Thymus (tissue), 11 donors: Measurements from ENCODE around the gene SEMA3F. TPM values are rescaled to one million over a fixed set of nuclear protein-coding genes. Genes with fewer than 3 reads are reported as not detected.

ENCODE experiments used
- DNase-seq, 9 donors: peaks; one replicate each; pipeline ENCODE4 v3.0.0-alpha.2; 2013; ENCODE audit warnings: low spot score in 9 of 9, low read depth in 6 of 9, missing footprints in 1 of 9
- H3K27ac ChIP-seq, 2 donors: one replicate each; pipeline ENCODE4 v1.5.1; 2013; ENCODE audit warnings: control low read depth in 1 of 2, low read depth in 1 of 2, low read length in 1 of 2, mild to moderate bottlenecking in 1 of 2, moderate library complexity in 1 of 2
- H3K27me3 ChIP-seq, 2 donors: one replicate each; pipeline ENCODE4 v1.5.1; 2013; ENCODE audit warnings: low read length in 1 of 2; ENCODE audit not compliant: control insufficient read depth in 2 of 2, insufficient read depth in 1 of 2
- H3K36me3 ChIP-seq, 2 donors: one replicate each; pipeline ENCODE4 v1.5.1; 2013; ENCODE audit warnings: low read length in 1 of 2, mild to moderate bottlenecking in 1 of 2, moderate library complexity in 1 of 2; ENCODE audit not compliant: control insufficient read depth in 2 of 2, insufficient read depth in 2 of 2
- H3K4me1 ChIP-seq, 2 donors: one replicate each; pipeline ENCODE4 v1.5.1; 2013; ENCODE audit warnings: low read length in 2 of 2; ENCODE audit not compliant: control insufficient read depth in 2 of 2, insufficient read depth in 2 of 2
- H3K4me3 ChIP-seq, 2 donors: one replicate each; pipeline ENCODE4 v1.5.1; 2013; ENCODE audit warnings: low read length in 2 of 2, control low read depth in 1 of 2, mild to moderate bottlenecking in 1 of 2
- H3K9me3 ChIP-seq, 2 donors: one replicate each; pipeline ENCODE4 v1.5.1; 2013; ENCODE audit warnings: low read length in 1 of 2, mild to moderate bottlenecking in 1 of 2; ENCODE audit not compliant: control insufficient read depth in 2 of 2, insufficient read depth in 1 of 2
- WGBS: extraction: QIAGEN DNeasy Blood & Tissue Kit; methylation state at CpG from one replicate; pipeline ENCODE4 v1.1.7; 2013; 5-methylcytosine and 5-hydroxymethylcytosine counted together
- polyA plus RNA-seq: library from polyadenylated mRNA; stranded (reverse); fragments of 200-250 nt; gene quantifications from one replicate; pipeline ENCODE4 v1.2.3, GENCODE V29; 2013
- total RNA-seq: library from RNA; stranded (reverse); fragments of 120-200 nt; gene quantifications from one replicate; pipeline ENCODE4 v1.2.4, GENCODE V29; 2013
- donor health status: healthy.

SEMA3F gene
- total and polyA plus RNA-seq, 2 donors = 4.4 to 19.7 TPM

DNA sequence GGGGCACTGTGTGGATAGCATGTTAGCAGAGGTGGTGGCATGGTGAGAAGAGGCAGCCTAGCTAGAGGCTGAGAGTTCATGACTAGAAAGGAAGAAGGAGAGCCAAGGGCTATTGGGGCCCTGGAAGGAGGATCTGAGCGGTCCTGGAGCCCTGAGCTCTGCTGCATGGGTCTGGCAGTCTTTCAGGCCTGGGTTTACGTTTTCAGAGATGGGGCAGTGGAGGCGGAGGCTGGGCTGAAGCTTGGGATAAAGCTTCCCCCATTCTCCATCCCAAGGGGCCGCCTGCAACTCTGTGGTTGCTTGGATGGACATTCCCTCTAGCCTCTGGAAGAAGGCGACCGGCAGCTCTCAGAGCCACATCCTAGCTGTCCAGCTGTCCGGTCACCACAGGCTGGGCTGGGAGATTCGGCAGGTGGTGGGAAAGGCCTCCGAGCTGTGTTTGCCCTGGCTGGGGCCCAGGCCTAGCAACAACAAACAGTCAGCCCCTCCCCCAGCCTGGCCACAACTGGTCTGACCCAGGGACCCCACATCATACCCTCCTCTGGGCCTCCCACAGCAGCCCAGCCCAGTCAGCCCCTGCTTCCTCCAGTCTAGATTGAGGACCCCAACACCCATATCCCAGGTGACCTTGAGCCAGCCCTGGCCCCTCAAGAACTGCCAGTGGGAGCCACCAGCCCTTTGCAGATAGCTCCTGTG, 48.1 kb downstream of the SEMA3F start:
- Histone ChIP-seq H3K4me1 (peaks cover 8 to 16% of the 10 kb centered on the region in 2 donors), H3K4me3 (no peak overlapping the region), H3K9me3 (peaks cover 2 to 11% of the 10 kb centered on the region in 2 donors), H3K27ac (no peak overlapping the region), H3K27me3 (peaks cover 44 to 71% of the 10 kb centered on the region in 2 donors), H3K36me3 (no peaks in the 10 kb centered on the region)
- WGBS = 95% methylated on average over 9 of the region's 9 CpGs
- no peak for DNase-seq

DNA sequence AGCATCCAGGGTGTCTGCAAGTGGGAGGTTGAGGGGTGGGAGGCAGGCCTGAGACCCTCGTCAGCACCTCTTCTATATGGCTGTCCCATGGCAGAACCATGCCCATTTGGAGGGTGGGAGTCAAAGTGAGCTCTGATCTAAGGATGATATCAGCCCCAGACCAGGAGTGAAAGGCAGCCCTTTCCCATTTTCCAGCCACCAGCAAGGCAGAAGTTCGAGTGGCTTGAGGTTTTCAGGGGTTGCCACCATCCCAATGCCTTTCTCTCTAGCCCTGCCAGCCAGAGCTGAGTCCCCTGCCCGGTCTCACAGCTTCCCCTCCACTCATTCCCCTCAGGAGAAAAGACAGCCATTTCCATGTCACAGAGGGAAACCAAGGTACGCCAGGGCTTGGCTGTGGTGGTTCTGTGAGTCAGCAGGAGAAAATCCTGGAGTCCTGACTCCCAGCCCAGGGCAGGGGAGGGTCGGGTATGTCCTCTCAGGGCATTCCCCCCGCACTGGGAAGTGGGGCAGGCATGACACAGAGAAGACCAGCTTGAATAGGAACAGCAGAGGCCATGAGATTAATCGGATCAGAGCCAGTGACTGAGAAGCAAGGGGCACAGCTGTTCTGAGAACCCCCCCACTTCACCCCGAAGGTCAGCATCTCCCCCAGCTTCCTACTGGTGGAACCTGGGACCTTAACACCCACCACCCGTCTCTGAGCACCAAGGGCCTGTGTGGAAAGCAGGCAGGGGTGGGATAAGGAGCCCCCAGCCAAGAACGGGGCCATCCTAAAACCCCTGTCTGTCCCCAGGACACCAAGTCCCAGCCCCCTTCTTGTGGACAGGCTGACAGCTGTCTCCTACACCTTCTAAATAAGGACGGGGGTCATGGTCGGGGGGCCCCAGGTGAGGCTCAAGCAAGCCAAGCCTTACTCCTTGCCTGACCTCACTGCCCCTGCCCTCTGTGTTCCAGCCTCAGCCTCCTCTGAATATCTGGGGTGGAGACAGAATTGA, 49.0 kb downstream of the SEMA3F start:
- Histone ChIP-seq H3K27me3 (peaks cover 44 to 74% of the 10 kb centered on the region in 2 donors), H3K36me3 (no peaks in the 10 kb centered on the region), H3K9me3 (peaks cover 2 to 11% of the 10 kb centered on the region in 2 donors), H3K27ac (no peak overlapping the region), H3K4me3 (no peak overlapping the region), H3K4me1 (peaks cover 8 to 16% of the 10 kb centered on the region in 2 donors)
- WGBS = 80% methylated on average over 12 of the region's 12 CpGs
- DNase-seq = no peak

GRCh38 chr3:50204804-50205412, 49.8 kb downstream of the SEMA3F start, which contains the start of gene SLC38A3:
Gene SLC38A3 (plus strand): TSS chr3:50205271. CDS start chr3:50214200, 8,929 bp downstream.
- WGBS = 5% methylated on average over 41 of the region's 41 CpGs
- H3K27ac ChIP-seq = no peak within 1 kb of the TSS
- DNase-seq = peak in 1 of 9 donors; percentile 41
- H3K9me3 ChIP-seq = peaks cover 2 to 11% of the 10 kb centered on the region in 2 donors
- peak within 1 kb of the TSS in 1 of 2 donors; percentile 35 for H3K4me3 ChIP-seq
- H3K27me3 ChIP-seq = peaks cover 44 to 76% of the 10 kb centered on the region in 2 donors
- H3K4me1 ChIP-seq = peaks cover 8 to 16% of the 10 kb centered on the region in 2 donors
- no peaks in the 10 kb centered on the region for H3K36me3 ChIP-seq

- Histone ChIP-seq H3K36me3 (no peaks in the 10 kb centered on the region), H3K4me1 (peaks cover 8 to 16% of the 10 kb centered on the region in 2 donors), H3K4me3 (peak overlapping the region in 1 of 2 donors; percentile 35), H3K9me3 (peaks cover 2 to 11% of the 10 kb centered on the region in 2 donors), H3K27ac (no peak overlapping the region), H3K27me3 (peaks cover 44 to 79% of the 10 kb centered on the region in 2 donors)
- WGBS = 1% methylated on average over 67 of the region's 67 CpGs
- peak in 2 of 9 donors; percentile 49 to 60 for DNase-seq
These were observed 50.5 kb downstream of the SEMA3F start for GRCh38 chr3:50205413-50206276.

DNA sequence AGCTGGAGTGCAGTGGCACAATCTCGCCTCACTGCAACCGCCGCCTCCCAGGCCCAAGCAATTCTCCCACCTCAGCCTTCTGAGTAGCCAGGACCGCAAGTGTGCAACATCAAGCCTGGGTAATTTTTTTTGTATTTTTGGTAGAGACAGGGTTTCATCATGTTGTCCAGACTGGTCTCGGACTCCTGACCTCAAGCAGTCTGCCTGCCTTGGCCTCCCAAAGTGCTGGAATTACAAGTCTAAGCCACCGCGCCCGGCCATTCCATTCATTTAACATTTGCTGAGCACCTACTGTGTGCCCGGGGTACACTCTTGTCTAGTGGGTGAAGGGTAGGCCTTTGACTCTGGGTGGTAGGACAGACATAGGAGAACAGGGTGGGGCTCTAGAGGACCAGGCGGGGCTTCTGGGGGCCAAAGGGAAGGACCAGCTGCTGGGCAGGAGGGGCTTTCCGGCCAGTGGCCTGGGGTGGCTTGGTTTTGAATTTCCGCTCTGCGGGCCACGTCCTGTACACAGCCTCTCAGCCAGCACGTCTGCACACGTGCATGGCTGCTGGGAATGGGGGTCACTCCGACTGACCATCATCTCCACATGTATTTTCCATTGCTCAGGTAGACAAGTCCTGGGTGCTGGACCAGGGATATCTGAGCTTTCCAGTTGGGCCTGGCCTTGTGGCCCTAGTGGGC, 52.4 kb downstream of the SEMA3F start:
- H3K4me3 ChIP-seq = no peak overlapping the region
- H3K9me3 ChIP-seq = peaks cover 2 to 11% of the 10 kb centered on the region in 2 donors
- DNase-seq = no peak
- WGBS = 97% methylated on average over 17 of the region's 17 CpGs
- no peaks in the 10 kb centered on the region for H3K36me3 ChIP-seq
- H3K4me1 ChIP-seq = peaks cover 8 to 16% of the 10 kb centered on the region in 2 donors
- H3K27ac ChIP-seq = no peak overlapping the region
- H3K27me3 ChIP-seq = peaks cover 44 to 65% of the 10 kb centered on the region in 2 donors

GRCh38 chr3:50208677-50209344, 53.7 kb downstream of the SEMA3F start:
- no peak overlapping the region for H3K27ac ChIP-seq
- no peak for DNase-seq
- H3K4me3 ChIP-seq = no peak overlapping the region
- WGBS = 96% methylated on average over 14 of the region's 14 CpGs
- H3K9me3 ChIP-seq = peaks cover 2 to 11% of the 10 kb centered on the region in 2 donors
- H3K36me3 ChIP-seq = no peaks in the 10 kb centered on the region
- peaks cover 37 to 52% of the 10 kb centered on the region in 2 donors for H3K27me3 ChIP-seq
- H3K4me1 ChIP-seq = peaks cover 8 to 16% of the 10 kb centered on the region in 2 donors

GRCh38 chr3:50210176-50210509, 55.0 kb downstream of the SEMA3F start:
- Histone ChIP-seq H3K4me3 (no peak overlapping the region), H3K36me3 (no peaks in the 10 kb centered on the region), H3K27ac (no peak overlapping the region), H3K27me3 (peaks cover 24 to 39% of the 10 kb centered on the region in 2 donors), H3K9me3 (peaks cover 2 to 7% of the 10 kb centered on the region in 2 donors), H3K4me1 (peaks cover 8 to 11% of the 10 kb centered on the region in 2 donors)
- DNase-seq = no peak
- 96% methylated on average over 5 of the region's 5 CpGs for WGBS
